ENCODE results near the gene KMT5C.

The KMT5C gene

GRCh38 chr19:55345101-55345817 is 5.6 kb downstream of the KMT5C start:
- TF ChIP-seq, protein P1, sequence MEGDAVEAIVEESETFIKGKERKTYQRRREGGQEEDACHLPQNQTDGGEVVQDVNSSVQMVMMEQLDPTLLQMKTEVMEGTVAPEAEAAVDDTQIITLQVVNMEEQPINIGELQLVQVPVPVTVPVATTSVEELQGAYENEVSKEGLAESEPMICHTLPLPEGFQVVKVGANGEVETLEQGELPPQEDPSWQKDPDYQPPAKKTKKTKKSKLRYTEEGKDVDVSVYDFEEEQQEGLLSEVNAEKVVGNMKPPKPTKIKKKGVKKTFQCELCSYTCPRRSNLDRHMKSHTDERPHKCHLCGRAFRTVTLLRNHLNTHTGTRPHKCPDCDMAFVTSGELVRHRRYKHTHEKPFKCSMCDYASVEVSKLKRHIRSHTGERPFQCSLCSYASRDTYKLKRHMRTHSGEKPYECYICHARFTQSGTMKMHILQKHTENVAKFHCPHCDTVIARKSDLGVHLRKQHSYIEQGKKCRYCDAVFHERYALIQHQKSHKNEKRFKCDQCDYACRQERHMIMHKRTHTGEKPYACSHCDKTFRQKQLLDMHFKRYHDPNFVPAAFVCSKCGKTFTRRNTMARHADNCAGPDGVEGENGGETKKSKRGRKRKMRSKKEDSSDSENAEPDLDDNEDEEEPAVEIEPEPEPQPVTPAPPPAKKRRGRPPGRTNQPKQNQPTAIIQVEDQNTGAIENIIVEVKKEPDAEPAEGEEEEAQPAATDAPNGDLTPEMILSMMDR (conservative IDR thresholded peaks at IDR 0.05; ENCODE audit: low read depth): no peak
- peak overlapping the region; percentile 97 for H3K27ac ChIP-seq
- ChIA-PET CTCF (interaction anchor here (0.6 kb wide), 1 partner anchor 44 kb away, joined by 3 read pairs; no protein-coding TSS in a partner anchor), POLR2A (ENCODE audit: low non-redundant PET) (no interaction called here)
- no peak for DNase-seq (ENCODE audit: low spot score)

DNA sequence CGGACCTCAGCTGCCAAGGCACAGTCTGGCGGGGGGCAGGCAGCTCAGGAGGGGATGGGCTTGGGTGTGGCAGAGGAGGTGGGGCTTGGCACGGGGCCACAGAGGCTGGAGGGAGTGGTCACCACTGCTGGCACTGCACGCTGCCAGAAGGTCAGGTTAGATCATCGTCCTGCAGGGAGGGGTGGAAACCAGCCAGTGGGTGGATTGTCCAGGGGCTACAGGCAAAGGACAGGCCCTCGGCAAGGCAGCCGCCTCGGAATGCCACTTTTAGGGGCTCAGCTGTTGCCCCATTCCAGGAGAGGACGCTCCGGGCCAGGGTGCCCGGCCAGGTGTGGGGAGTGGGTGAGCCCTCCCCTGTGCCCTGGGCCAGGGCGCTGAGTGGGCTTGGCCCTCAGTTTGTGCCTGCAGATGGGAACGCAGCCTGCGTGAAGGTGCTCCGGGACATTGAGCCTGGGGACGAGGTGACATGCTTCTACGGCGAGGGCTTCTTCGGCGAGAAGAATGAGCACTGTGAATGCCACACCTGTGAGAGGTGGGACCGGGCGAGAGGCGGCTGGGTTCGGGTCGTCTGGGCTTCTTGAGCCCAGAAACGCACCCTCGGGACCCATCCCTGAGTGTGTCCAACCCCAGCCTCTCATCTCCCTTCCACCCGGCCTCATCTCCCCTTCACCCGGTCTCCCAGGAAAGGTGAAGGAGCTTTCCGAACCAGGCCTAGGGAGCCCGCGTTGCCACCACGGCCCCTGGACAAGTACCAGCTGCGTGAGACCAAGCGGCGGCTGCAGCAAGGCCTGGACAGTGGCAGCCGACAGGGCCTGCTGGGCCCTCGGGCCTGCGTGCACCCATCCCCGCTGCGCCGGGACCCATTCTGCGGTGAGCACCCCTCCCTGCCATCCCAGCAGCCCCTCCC is 6.4 kb downstream of the KMT5C start:
- POLR2A ChIA-PET (ENCODE audit: low non-redundant PET): interaction anchor here (0.9 kb wide), 1 partner anchor 41 kb away, joined by 3 read pairs; no protein-coding TSS in a partner anchor
- CTCF ChIA-PET: interaction anchor here (0.6 kb wide), 1 partner anchor 45 kb away, joined by 3 read pairs; no protein-coding TSS in a partner anchor
- peak overlapping the region; percentile 97 for H3K27ac ChIP-seq

GRCh38 chr19:55346725-55347441 is 7.2 kb downstream of the KMT5C start:
- ChIA-PET POLR2A (ENCODE audit: low non-redundant PET) (interaction anchor here (0.9 kb wide), 1 partner anchor 41 kb away, joined by 3 read pairs; no protein-coding TSS in a partner anchor), CTCF (interaction anchor here (0.7 kb wide), 1 partner anchor 40 kb away, joined by 4 read pairs; no protein-coding TSS in a partner anchor)
- no peak for DNase-seq (ENCODE audit: low spot score)
- TF ChIP-seq, protein P1 (conservative IDR thresholded peaks at IDR 0.05; ENCODE audit: low read depth): no peak
- peak overlapping the region; percentile 97 for H3K27ac ChIP-seq

More for the DNA sequence above, 6.4 kb downstream of the KMT5C start:
- no peak for DNase-seq (ENCODE audit: low spot score)
- TF ChIP-seq, protein P1 (conservative IDR thresholded peaks at IDR 0.05; ENCODE audit: low read depth): no peak

DNA sequence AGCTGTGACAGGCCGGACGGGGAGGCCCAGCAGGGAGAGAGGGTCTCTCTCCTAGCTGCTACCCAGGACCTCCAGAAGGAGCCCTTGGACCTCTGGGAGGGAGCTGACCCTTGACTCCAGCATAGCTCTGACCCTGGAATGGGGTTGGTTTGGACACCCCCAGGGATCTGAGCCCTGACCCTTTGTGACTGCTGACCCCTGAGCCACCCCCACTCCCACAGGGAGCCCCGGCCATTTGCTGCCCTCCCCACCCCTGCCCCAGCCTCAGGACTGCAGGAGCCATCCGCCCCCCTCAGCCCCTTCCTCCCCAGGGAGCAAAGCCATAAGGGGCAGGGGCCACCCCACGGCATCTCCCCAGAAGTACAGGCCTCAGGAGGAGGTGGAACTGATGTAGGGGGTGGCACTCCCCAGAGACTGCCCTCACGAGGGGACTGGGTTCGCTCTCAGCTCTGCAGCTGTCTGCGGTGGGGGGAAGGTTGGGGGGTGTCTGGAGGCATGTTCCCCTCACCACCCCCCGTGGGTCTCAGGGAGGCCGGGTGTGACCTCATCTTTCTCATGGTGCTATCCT is 7.8 kb downstream of the KMT5C start:
- ChIA-PET POLR2A (ENCODE audit: low non-redundant PET) (no interaction called here), CTCF (interaction anchor here (0.5 to 1.1 kb wide), 3 partner anchors 11 to 186 kb away, joined by 3 to 4 read pairs (median 3); no protein-coding TSS in a partner anchor)
- H3K27ac ChIP-seq: peak overlapping the region; percentile 97
- TF ChIP-seq, protein P1 (conservative IDR thresholded peaks at IDR 0.05; ENCODE audit: low read depth): no peak
- DNase-seq (ENCODE audit: low spot score): no peak

DNA sequence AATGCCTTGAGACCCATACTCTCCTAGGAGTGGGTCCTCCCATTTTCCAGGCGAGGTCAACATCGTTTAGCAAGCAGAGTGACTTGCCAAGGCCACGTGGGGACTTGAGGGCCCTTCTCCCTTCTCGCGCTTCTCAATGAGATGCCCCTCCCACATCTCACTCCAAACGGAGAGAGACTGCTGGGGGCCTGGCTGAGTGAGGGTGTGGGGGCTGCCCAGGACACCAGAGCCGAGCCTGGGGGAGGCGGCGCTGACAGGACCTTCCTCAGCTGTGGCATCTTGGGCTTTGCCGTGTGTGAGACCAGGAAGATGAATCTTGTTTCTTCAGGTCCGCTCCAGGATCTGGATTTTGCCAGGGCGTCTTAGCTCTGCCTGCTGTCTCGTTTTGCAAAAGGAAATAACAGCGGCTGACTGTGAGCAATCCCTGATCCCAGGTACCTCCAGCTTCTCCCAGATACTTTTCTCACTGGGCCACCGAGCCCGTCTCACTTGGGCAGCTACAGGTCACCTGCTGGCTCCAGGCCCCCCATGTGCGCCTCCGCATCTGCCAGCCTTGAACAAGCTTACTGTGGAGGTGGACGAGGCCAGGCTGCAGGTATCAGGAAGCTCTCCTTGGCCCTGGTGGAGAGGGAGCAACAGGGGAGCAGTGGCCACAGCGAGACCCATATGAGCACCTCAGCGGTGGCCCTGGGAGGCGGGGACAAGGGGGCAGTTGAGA is 8.8 kb downstream of the KMT5C start:
- no peak for DNase-seq (ENCODE audit: low spot score)
- peak overlapping the region; percentile 97 for H3K27ac ChIP-seq
- ChIA-PET CTCF (interaction anchor here (0.5 to 1.1 kb wide), 2 partner anchors 12 to 187 kb away, joined by 3 read pairs; no protein-coding TSS in a partner anchor), POLR2A (ENCODE audit: low non-redundant PET) (no interaction called here)
- TF ChIP-seq, protein P1 (conservative IDR thresholded peaks at IDR 0.05; ENCODE audit: low read depth): no peak

All from RWPE1 (cell line).